Neural cell (in vitro differentiated cells): ENCODE measurements around the gene ARMH3. TPM values are rescaled to one million over a fixed set of nuclear protein-coding genes. Genes with fewer than 3 reads are reported as not detected.
"Not testable (repeated sequence)": the region's sequence is repeated elsewhere in the genome, so short reads cannot be mapped to it uniquely, and the experiment has no call there.

Experiments
- H2AFZ ChIP-seq: fragments of 200-600, 300-800 bp; sonication (generic), shearing (Covaris generic); 2 replicates; pipeline ENCODE4 v1.6.0; 2014; ENCODE audit warnings: low read depth, mild to moderate bottlenecking, antibody characterized with exemption, low read length, moderate library complexity
- H3F3A ChIP-seq: fragments of 200-600 bp; shearing (Covaris generic); 2 replicates; pipeline ENCODE4 v1.6.1; 2016; ENCODE audit warnings: mild to moderate bottlenecking, moderate library complexity, mixed read lengths, antibody characterized with exemption, low read length; ENCODE audit not compliant: insufficient read depth, poor library complexity, severe bottlenecking
- H3K27ac ChIP-seq: fragments of 200-600, 300-800 bp; sonication (generic), shearing (Covaris generic); 2 replicates; pipeline ENCODE4 v1.5.1; 2014; ENCODE audit warnings: mild to moderate bottlenecking, low read length, moderate library complexity
- H3K27me3 ChIP-seq: fragments of 300-800, 200-600 bp; sonication (generic), shearing (Covaris generic); 2 replicates; pipeline ENCODE4 v1.6.0; 2014; ENCODE audit warnings: mild to moderate bottlenecking, low read depth, low read length, moderate library complexity; ENCODE audit not compliant: insufficient read depth
- H3K36me3 ChIP-seq: fragments of 300-800, 200-600 bp; sonication (generic), shearing (Covaris generic); 2 replicates; pipeline ENCODE4 v1.5.1; 2014; ENCODE audit warnings: mild to moderate bottlenecking, antibody characterized with exemption, low read length, moderate library complexity; ENCODE audit not compliant: insufficient read depth
- H3K4me2 ChIP-seq: fragments of 300-800, 200-600 bp; sonication (generic), shearing (Covaris generic); 2 replicates; pipeline ENCODE4 v1.6.0; 2014; ENCODE audit warnings: mild to moderate bottlenecking, low read length
- H3K4me3 ChIP-seq: fragments of 300-800, 200-600 bp; sonication (generic), shearing (Covaris generic); 2 replicates; pipeline ENCODE4 v1.5.1; 2014; ENCODE audit warnings: mild to moderate bottlenecking, low read length, moderate library complexity
- H3K79me2 ChIP-seq: fragments of 200-600 bp; shearing (Covaris generic); replicated peaks from 2 replicates; pipeline ENCODE4 v1.6.0; 2014; ENCODE audit warnings: mild to moderate bottlenecking, low read length, moderate library complexity; ENCODE audit not compliant: insufficient read depth
- H3K9ac ChIP-seq: fragments of 300-800, 200-600 bp; sonication (generic), shearing (Covaris generic); 2 replicates; pipeline ENCODE4 v1.6.1; 2016; ENCODE audit warnings: mild to moderate bottlenecking, low read length, mixed read lengths
- H3K9me2 ChIP-seq: fragments of 200-600 bp; shearing (Covaris generic); 2 replicates; pipeline ENCODE4 v1.6.1; 2016; ENCODE audit warnings: mild to moderate bottlenecking, low read length, mixed read lengths; ENCODE audit not compliant: insufficient read depth
- H3K9me3 ChIP-seq: fragments of 200-600, 300-800 bp; sonication (generic), shearing (Covaris generic); 2 replicates; pipeline ENCODE4 v1.6.1; 2016; ENCODE audit warnings: mild to moderate bottlenecking, mixed run types, low read length, moderate library complexity, mixed read lengths
- H4K20me1 ChIP-seq: fragments of 200-600 bp; shearing (Covaris generic); 2 replicates; pipeline ENCODE4 v1.6.1; 2016; ENCODE audit warnings: mild to moderate bottlenecking, mixed run types; ENCODE audit not compliant: insufficient read depth
- EP300 ChIP-seq: fragments of 450-650 bp; conservative IDR thresholded peaks from 2 replicates; pipeline ENCODE4 v1.6.1; 2014; ENCODE audit warnings: antibody characterized with exemption, mild to moderate bottlenecking, moderate library complexity; ENCODE audit not compliant: poor library complexity, severe bottlenecking
- EZH2 ChIP-seq: fragments of 200-600, 300-800 bp; shearing (Covaris generic), sonication (generic); IDR thresholded peaks from 2 replicates; pipeline ENCODE4 v1.6.1; 2014; ENCODE audit warnings: antibody characterized with exemption, low read length, borderline replicate concordance, mild to moderate bottlenecking; ENCODE audit not compliant: insufficient read depth, poor library complexity, severe bottlenecking
- MXI1 ChIP-seq: fragments of 450-650 bp; conservative IDR thresholded peaks from 2 replicates; pipeline ENCODE4 v1.6.1; 2014; ENCODE audit warnings: antibody characterized with exemption, mild to moderate bottlenecking; ENCODE audit not compliant: poor library complexity, severe bottlenecking
- POLR2AphosphoS5 ChIP-seq: IDR thresholded peaks from 2 replicates; pipeline ENCODE4 v1.6.1; 2012
- RAD21 ChIP-seq: fragments of 450-650 bp; conservative IDR thresholded peaks from 2 replicates; pipeline ENCODE4 v1.6.1; 2014; ENCODE audit warnings: antibody characterized with exemption, mild to moderate bottlenecking, moderate library complexity
- SMC3 ChIP-seq: fragments of 450-650 bp; conservative IDR thresholded peaks from 2 replicates; pipeline ENCODE4 v1.6.1; 2014; ENCODE audit warnings: antibody characterized with exemption, mild to moderate bottlenecking, moderate library complexity; ENCODE audit not compliant: poor library complexity
- TAF1 ChIP-seq: IDR thresholded peaks from 2 replicates; pipeline ENCODE4 v1.6.1; 2012; ENCODE audit warnings: low read depth
- polyA plus RNA-seq: library from polyadenylated mRNA; depleted of rRNA; stranded (reverse); fragments of >200 nt; gene quantifications from 2 replicates; pipeline ENCODE4 v1.2.3, GENCODE V29; 2014
- TF ChIP-seq, protein P1 (sequence below): fragments of 450-650 bp; IDR thresholded peaks from 2 replicates; pipeline ENCODE4 v1.5.1; 2014; ENCODE audit warnings: antibody characterized with exemption, mild to moderate bottlenecking, moderate library complexity; ENCODE audit not compliant: poor library complexity, severe bottlenecking
- TF ChIP-seq, protein P2 (sequence below): IDR thresholded peaks from 2 replicates; pipeline ENCODE4 v1.6.1; 2012; ENCODE audit warnings: borderline replicate concordance

Gene ARMH3
- polyA plus RNA-seq, 1 donor from 2014 or later = 13.4 TPM

DNA sequence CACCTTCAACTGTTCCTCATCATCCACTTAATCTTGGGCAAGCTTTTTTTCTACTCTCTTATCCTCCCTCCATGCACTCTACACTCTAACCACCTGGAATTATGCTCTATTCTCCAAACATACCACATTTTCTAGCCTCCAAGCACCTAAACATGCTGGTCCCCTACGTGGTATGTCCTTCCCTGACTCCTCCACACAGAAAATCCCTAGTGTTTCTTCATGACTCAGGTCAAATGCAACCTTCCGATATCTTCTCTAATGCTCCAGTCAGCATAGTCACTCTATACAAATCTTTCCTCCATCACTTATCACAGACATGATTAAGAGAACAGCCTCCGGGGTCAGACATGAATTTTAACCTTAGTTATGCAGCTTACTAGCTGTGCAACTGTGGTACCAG is 68.8 kb downstream of the ARMH3 start:
- H3K27ac ChIP-seq = no peak overlapping the region
- H3K9ac ChIP-seq = no peak overlapping the region
- no peaks in the 10 kb centered on the region for H4K20me1 ChIP-seq
- H3K79me2 ChIP-seq = no peaks in the 10 kb centered on the region
- H3K36me3 ChIP-seq = no peaks in the 10 kb centered on the region
- no peak overlapping the region for H3K4me2 ChIP-seq
- no peak overlapping the region for H3K4me3 ChIP-seq
- H3K27me3 ChIP-seq = no peaks in the 10 kb centered on the region
- no peaks in the 10 kb centered on the region for H3K9me2 ChIP-seq
- TF ChIP-seq, protein P1, sequence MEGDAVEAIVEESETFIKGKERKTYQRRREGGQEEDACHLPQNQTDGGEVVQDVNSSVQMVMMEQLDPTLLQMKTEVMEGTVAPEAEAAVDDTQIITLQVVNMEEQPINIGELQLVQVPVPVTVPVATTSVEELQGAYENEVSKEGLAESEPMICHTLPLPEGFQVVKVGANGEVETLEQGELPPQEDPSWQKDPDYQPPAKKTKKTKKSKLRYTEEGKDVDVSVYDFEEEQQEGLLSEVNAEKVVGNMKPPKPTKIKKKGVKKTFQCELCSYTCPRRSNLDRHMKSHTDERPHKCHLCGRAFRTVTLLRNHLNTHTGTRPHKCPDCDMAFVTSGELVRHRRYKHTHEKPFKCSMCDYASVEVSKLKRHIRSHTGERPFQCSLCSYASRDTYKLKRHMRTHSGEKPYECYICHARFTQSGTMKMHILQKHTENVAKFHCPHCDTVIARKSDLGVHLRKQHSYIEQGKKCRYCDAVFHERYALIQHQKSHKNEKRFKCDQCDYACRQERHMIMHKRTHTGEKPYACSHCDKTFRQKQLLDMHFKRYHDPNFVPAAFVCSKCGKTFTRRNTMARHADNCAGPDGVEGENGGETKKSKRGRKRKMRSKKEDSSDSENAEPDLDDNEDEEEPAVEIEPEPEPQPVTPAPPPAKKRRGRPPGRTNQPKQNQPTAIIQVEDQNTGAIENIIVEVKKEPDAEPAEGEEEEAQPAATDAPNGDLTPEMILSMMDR = no peak
- TF ChIP-seq, protein P2, sequence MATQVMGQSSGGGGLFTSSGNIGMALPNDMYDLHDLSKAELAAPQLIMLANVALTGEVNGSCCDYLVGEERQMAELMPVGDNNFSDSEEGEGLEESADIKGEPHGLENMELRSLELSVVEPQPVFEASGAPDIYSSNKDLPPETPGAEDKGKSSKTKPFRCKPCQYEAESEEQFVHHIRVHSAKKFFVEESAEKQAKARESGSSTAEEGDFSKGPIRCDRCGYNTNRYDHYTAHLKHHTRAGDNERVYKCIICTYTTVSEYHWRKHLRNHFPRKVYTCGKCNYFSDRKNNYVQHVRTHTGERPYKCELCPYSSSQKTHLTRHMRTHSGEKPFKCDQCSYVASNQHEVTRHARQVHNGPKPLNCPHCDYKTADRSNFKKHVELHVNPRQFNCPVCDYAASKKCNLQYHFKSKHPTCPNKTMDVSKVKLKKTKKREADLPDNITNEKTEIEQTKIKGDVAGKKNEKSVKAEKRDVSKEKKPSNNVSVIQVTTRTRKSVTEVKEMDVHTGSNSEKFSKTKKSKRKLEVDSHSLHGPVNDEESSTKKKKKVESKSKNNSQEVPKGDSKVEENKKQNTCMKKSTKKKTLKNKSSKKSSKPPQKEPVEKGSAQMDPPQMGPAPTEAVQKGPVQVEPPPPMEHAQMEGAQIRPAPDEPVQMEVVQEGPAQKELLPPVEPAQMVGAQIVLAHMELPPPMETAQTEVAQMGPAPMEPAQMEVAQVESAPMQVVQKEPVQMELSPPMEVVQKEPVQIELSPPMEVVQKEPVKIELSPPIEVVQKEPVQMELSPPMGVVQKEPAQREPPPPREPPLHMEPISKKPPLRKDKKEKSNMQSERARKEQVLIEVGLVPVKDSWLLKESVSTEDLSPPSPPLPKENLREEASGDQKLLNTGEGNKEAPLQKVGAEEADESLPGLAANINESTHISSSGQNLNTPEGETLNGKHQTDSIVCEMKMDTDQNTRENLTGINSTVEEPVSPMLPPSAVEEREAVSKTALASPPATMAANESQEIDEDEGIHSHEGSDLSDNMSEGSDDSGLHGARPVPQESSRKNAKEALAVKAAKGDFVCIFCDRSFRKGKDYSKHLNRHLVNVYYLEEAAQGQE = no peak
- TF ChIP-seq MXI1 = no peak
- TF ChIP-seq POLR2AphosphoS5 = no peak
- TF ChIP-seq EZH2 = no peak
- TF ChIP-seq RAD21 = no peak
- no peak for TF ChIP-seq SMC3
- no peak for TF ChIP-seq EP300
- TF ChIP-seq TAF1 = no peak
- H2AFZ ChIP-seq = no peak overlapping the region
- no peaks in the 10 kb centered on the region for H3F3A ChIP-seq
- H3K9me3 ChIP-seq = no peaks in the 10 kb centered on the region

DNA sequence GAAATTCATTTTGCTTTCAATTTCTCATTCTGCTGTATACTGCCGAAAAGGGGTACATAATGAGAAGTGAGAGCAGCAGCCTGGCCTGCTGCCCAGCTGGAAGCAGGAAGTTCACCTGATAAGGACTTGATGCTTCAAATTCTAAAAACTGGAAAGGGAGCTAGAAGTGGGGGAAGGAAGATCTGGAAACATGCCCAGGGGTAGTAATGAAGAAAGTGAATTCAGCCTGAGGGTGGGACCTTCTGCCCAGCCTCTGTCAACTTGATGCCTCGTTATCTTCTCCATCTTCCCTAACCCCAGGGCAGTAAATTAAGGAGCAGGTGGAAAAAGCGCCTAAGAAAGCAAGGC is 69.4 kb downstream of the ARMH3 start:
- Histone ChIP-seq H3K36me3 (no peaks in the 10 kb centered on the region), H3K4me2 (no peak overlapping the region), H3K4me3 (no peak overlapping the region), H3K27me3 (no peaks in the 10 kb centered on the region), H2AFZ (no peak overlapping the region), H4K20me1 (no peaks in the 10 kb centered on the region), H3F3A (no peaks in the 10 kb centered on the region), H3K27ac (no peak overlapping the region), H3K79me2 (no peaks in the 10 kb centered on the region), H3K9me2 (no peaks in the 10 kb centered on the region), H3K9ac (no peak overlapping the region), H3K9me3 (no peaks in the 10 kb centered on the region)
- TF ChIP-seq EZH2 (no peak), POLR2AphosphoS5 (no peak), MXI1 (no peak), RAD21 (no peak), SMC3 (no peak)
- TF ChIP-seq, protein P1 = no peak

DNA sequence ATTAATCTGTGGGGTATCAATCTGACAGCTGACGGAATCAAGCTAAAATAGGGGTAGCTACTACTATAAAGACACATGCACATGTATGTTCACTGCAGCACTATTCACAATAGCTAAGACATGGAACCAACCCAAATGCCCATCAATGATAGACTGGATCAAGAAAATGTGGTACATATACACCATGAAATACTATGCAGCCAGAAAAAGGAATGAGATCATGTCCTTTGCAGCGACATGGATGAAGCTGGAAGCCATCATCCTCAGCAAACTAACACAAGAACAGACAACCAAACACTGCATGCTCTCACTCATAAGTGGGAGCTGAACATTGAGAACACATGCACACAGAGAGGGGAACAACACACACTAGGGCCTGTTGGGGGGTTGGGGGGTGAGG is 75.3 kb downstream of the ARMH3 start:
- H3K36me3 ChIP-seq, H3K27me3 ChIP-seq, H4K20me1 ChIP-seq, H3K9me2 ChIP-seq, H3K4me3 ChIP-seq, H3F3A ChIP-seq, H3K9me3 ChIP-seq, H3K4me2 ChIP-seq, H2AFZ ChIP-seq, H3K79me2 ChIP-seq, H3K9ac ChIP-seq, H3K27ac ChIP-seq: not testable (repeated sequence)
